PFSK-1 (cell line): ENCODE data around the gene XCR1.

Source experiments
- POLR2AphosphoS5 ChIP-seq: IDR thresholded peaks from 2 replicates; pipeline ENCODE4 v1.6.1; 2012; ENCODE audit warnings: low read depth, mild to moderate bottlenecking, control low read depth, low read length, moderate library complexity
- TAF1 ChIP-seq: IDR thresholded peaks from 2 replicates; pipeline ENCODE4 v1.6.1; 2012; ENCODE audit warnings: low read length, control low read depth, borderline replicate concordance; ENCODE audit not compliant: insufficient read depth
- TF ChIP-seq, protein P1 (sequence below), 2 experiments: IDR thresholded peaks; 2 replicates each; pipeline versions ENCODE4 v1.6.1 to v1.8.0; 2011 to 2012; ENCODE audit warnings: low read depth in 2 of 2, low read length in 2 of 2, control low read depth in 1 of 2, inconsistent platforms in 1 of 2, mild to moderate bottlenecking in 1 of 2, moderate library complexity in 1 of 2; ENCODE audit not compliant: insufficient read depth in 1 of 2

DNA sequence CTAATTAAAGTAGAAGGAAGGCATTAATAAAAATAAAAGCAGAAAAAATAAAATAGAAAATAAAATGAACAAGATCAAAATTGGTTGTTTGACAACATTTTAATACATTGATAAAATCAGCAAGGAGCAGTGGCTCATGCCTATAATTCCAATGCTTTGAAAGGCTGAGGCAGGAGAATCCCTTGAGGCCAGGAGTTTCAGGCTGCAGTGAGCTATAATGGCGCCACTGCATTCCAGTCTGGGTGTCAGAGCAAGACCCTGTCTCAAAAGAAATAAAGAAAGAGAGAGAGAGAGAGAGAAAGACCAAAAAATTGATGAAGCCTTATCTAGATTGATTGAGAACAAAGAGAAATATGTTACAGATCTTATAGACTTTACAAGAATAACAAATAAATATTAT lies 2.1 kb downstream of the XCR1 start:
- TF ChIP-seq POLR2AphosphoS5 (no peak), TAF1 (no peak)
- TF ChIP-seq, protein P1, sequence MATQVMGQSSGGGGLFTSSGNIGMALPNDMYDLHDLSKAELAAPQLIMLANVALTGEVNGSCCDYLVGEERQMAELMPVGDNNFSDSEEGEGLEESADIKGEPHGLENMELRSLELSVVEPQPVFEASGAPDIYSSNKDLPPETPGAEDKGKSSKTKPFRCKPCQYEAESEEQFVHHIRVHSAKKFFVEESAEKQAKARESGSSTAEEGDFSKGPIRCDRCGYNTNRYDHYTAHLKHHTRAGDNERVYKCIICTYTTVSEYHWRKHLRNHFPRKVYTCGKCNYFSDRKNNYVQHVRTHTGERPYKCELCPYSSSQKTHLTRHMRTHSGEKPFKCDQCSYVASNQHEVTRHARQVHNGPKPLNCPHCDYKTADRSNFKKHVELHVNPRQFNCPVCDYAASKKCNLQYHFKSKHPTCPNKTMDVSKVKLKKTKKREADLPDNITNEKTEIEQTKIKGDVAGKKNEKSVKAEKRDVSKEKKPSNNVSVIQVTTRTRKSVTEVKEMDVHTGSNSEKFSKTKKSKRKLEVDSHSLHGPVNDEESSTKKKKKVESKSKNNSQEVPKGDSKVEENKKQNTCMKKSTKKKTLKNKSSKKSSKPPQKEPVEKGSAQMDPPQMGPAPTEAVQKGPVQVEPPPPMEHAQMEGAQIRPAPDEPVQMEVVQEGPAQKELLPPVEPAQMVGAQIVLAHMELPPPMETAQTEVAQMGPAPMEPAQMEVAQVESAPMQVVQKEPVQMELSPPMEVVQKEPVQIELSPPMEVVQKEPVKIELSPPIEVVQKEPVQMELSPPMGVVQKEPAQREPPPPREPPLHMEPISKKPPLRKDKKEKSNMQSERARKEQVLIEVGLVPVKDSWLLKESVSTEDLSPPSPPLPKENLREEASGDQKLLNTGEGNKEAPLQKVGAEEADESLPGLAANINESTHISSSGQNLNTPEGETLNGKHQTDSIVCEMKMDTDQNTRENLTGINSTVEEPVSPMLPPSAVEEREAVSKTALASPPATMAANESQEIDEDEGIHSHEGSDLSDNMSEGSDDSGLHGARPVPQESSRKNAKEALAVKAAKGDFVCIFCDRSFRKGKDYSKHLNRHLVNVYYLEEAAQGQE (IDR thresholded peaks at IDR 0.05; ENCODE audit: insufficient read depth in 1 of 2, low read depth in 2 of 2, low read length in 2 of 2): no peak
